ENCODE data around the gene HUWE1.

GRCh38 chrX:53594354-53594753, 92.2 kb downstream of the HUWE1 start:
- TF ChIP-seq, protein P1, sequence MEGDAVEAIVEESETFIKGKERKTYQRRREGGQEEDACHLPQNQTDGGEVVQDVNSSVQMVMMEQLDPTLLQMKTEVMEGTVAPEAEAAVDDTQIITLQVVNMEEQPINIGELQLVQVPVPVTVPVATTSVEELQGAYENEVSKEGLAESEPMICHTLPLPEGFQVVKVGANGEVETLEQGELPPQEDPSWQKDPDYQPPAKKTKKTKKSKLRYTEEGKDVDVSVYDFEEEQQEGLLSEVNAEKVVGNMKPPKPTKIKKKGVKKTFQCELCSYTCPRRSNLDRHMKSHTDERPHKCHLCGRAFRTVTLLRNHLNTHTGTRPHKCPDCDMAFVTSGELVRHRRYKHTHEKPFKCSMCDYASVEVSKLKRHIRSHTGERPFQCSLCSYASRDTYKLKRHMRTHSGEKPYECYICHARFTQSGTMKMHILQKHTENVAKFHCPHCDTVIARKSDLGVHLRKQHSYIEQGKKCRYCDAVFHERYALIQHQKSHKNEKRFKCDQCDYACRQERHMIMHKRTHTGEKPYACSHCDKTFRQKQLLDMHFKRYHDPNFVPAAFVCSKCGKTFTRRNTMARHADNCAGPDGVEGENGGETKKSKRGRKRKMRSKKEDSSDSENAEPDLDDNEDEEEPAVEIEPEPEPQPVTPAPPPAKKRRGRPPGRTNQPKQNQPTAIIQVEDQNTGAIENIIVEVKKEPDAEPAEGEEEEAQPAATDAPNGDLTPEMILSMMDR (IDR thresholded peaks at IDR 0.05; ENCODE audit: borderline replicate concordance, extremely low read depth, low read length, poor library complexity, severe bottlenecking): no peak
- TF ChIP-seq EZH2 (IDR thresholded peaks at IDR 0.05; ENCODE audit: borderline replicate concordance, low read depth, low read length, severe bottlenecking): no peak
